Kidney glomerular epithelial cell (primary cell): Measurements from ENCODE around the gene ERG.

Experiments used
- DNase-seq: peaks from one replicate; lab custom pipeline; 2025; lab: John Stamatoyannopoulos, UW

ERG gene

GRCh38 chr21:38496224-38496623, 2.1 kb downstream of the ERG start:
- DNase-seq, result no peak

GRCh38 chr21:38495696-38496095, 2.6 kb downstream of the ERG start:
- no peak for DNase-seq

GRCh38 chr21:38495242-38495641, 3.0 kb downstream of the ERG start:
- DNase-seq, result no peak

- DNase-seq, result peak; percentile 39
These were observed 3.6 kb downstream of the ERG start for GRCh38 chr21:38494703-38495102.

GRCh38 chr21:38494251-38494642, 4.0 kb downstream of the ERG start:
- no peak for DNase-seq

GRCh38 chr21:38493549-38494250, 4.6 kb downstream of the ERG start:
- no peak for DNase-seq

GRCh38 chr21:38492007-38492406, 6.3 kb downstream of the ERG start:
- DNase-seq, result no peak

GRCh38 chr21:38491536-38491935, 6.7 kb downstream of the ERG start:
- no peak for DNase-seq

- no peak for DNase-seq
These were observed 7.8 kb downstream of the ERG start for GRCh38 chr21:38490411-38491020.

- DNase-seq, result no peak
These were observed 8.5 kb downstream of the ERG start for GRCh38 chr21:38489729-38490128.

GRCh38 chr21:38489271-38489652, 9.0 kb downstream of the ERG start:
- DNase-seq, result no peak

GRCh38 chr21:38488640-38489270, 9.5 kb downstream of the ERG start:
- DNase-seq, result no peak

GRCh38 chr21:38487901-38488639, 10.2 kb downstream of the ERG start:
- DNase-seq, result no peak

GRCh38 chr21:38486706-38487105, 11.6 kb downstream of the ERG start:
- no peak for DNase-seq

GRCh38 chr21:38486221-38486620, 12.1 kb downstream of the ERG start:
- DNase-seq, result peak; percentile 56

- no peak for DNase-seq
These were observed 18.4 kb downstream of the ERG start for GRCh38 chr21:38479641-38480525.

GRCh38 chr21:38478782-38479181, 19.5 kb downstream of the ERG start:
- DNase-seq, result no peak

- DNase-seq, result no peak
These were observed 21.1 kb downstream of the ERG start for GRCh38 chr21:38477226-38477625.

GRCh38 chr21:38476385-38476784, 21.9 kb downstream of the ERG start:
- no peak for DNase-seq

GRCh38 chr21:38475519-38475918, 22.8 kb downstream of the ERG start:
- DNase-seq, result no peak

GRCh38 chr21:38474796-38475195, 23.5 kb downstream of the ERG start:
- DNase-seq, result no peak

GRCh38 chr21:38474124-38474523, 24.2 kb downstream of the ERG start:
- no peak for DNase-seq
